ENCODE measurements around the gene RUNX1.

The RUNX1 gene

GRCh38 chr21:34991366-34991957 lies 57.6 kb downstream of the RUNX1 start:
- H3K4me1 Mint-ChIP-seq: peaks cover 33% of the 10 kb centered on the region
- no peak for TF ChIP-seq CTCF (IDR thresholded peaks at IDR 0.05; ENCODE audit: unreplicated experiment in 3 of 3)
- no peaks in the 10 kb centered on the region for H3K9me3 Mint-ChIP-seq
- H3K36me3 Mint-ChIP-seq (ENCODE audit: low read depth): no peaks in the 10 kb centered on the region
- no peak overlapping the region for H3K27ac Mint-ChIP-seq
- no peak overlapping the region for H3K4me3 Mint-ChIP-seq
- H3K27me3 Mint-ChIP-seq (ENCODE audit: low read depth): peaks cover 37% of the 10 kb centered on the region

- no peak for TF ChIP-seq CTCF (IDR thresholded peaks at IDR 0.05; ENCODE audit: unreplicated experiment in 3 of 3)
- Mint-ChIP-seq H3K27ac (no peak overlapping the region), H3K36me3 (ENCODE audit: low read depth) (no peaks in the 10 kb centered on the region), H3K27me3 (ENCODE audit: low read depth) (peaks cover 37% of the 10 kb centered on the region), H3K9me3 (no peaks in the 10 kb centered on the region), H3K4me3 (no peak overlapping the region), H3K4me1 (peaks cover 33% of the 10 kb centered on the region)
These were observed 58.3 kb downstream of the RUNX1 start for GRCh38 chr21:34990842-34991241.

- H3K27ac Mint-ChIP-seq: no peak overlapping the region
- peaks cover 40% of the 10 kb centered on the region for H3K4me1 Mint-ChIP-seq
- no peaks in the 10 kb centered on the region for H3K36me3 Mint-ChIP-seq (ENCODE audit: low read depth)
- H3K27me3 Mint-ChIP-seq (ENCODE audit: low read depth): peaks cover 37% of the 10 kb centered on the region
- no peak for TF ChIP-seq CTCF (IDR thresholded peaks at IDR 0.05; ENCODE audit: unreplicated experiment in 3 of 3)
- no peak overlapping the region for H3K4me3 Mint-ChIP-seq
- no peaks in the 10 kb centered on the region for H3K9me3 Mint-ChIP-seq
These were observed 59.6 kb downstream of the RUNX1 start for GRCh38 chr21:34989337-34990151.

- H3K9me3 Mint-ChIP-seq: no peaks in the 10 kb centered on the region
- H3K27me3 Mint-ChIP-seq (ENCODE audit: low read depth): peaks cover 40% of the 10 kb centered on the region
- H3K4me3 Mint-ChIP-seq: no peak overlapping the region
- H3K36me3 Mint-ChIP-seq (ENCODE audit: low read depth): no peaks in the 10 kb centered on the region
- TF ChIP-seq CTCF (IDR thresholded peaks at IDR 0.05; ENCODE audit: unreplicated experiment in 3 of 3): no peak
- H3K27ac Mint-ChIP-seq: no peak overlapping the region
- H3K4me1 Mint-ChIP-seq: peaks cover 49% of the 10 kb centered on the region
These were observed 60.5 kb downstream of the RUNX1 start for GRCh38 chr21:34988625-34989024.

GRCh38 chr21:34988139-34988538 lies 61.0 kb downstream of the RUNX1 start:
- Mint-ChIP-seq H3K9me3 (no peaks in the 10 kb centered on the region), H3K27ac (peak overlapping the region in 1 of 3 experiments; percentile 8), H3K27me3 (ENCODE audit: low read depth) (peaks cover 40% of the 10 kb centered on the region), H3K4me1 (peaks cover 53% of the 10 kb centered on the region), H3K36me3 (ENCODE audit: low read depth) (no peaks in the 10 kb centered on the region), H3K4me3 (no peak overlapping the region)
- no peak for TF ChIP-seq CTCF (IDR thresholded peaks at IDR 0.05; ENCODE audit: unreplicated experiment in 3 of 3)
